HG02840 (cell line): ENCODE measurements around the gene GABRG1.

Experiments used
- ATAC-seq: cut with Tn5 transposase; IDR thresholded peaks from one replicate; pipeline ENCODE4 v1.9.1; 2021; ENCODE audit warnings: mild to moderate bottlenecking, moderate library complexity, moderate number of reproducible peaks; ENCODE audit not compliant: unreplicated experiment, low FRiP score

GABRG1 gene

DNA sequence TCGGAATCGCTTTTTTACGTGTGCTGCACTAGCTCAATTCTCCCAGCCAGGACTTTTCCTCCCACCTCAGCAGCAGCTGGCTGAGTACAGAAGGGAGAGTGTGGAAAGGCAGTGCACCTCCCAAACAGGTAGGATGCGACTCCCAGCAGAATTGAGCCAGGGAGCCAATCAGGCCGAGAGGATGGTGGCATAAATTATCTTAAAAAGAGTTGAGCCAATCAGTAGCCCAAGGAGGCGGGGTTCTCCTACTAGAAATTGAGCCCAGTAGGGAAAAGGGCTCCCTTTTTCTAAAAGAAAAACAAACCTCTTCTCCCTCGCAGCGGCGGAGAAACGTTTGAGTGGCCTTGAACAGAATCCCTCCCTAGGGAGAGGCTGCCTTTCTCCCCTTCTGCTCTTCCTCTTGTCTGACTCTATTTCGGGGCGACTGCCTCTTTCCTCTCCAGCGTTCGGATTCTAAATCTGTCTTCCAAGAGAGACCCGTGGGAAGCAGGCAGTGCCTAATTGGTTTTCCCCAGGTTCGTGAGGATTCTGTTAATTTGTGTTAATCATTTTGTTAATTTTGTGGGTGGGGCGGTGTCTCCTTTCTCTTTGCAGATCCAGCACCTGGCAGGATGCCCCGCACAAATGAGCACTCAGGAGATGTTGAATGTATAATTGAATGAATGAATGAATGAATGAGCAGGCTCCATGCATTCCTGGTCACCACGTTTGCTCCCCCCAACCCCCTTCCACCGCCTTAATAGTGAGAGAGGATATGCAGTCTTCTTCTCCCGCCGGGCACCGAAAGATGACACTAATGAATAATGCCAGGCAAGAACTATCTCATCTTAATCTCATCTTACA, at the start of gene GABRG1:
Gene GABRG1 (minus strand): TSS at position 142 of the 843 bp plus-strand sequence. CDS start 141 bp downstream, at position 1.
- ATAC-seq, result no peak

DNA sequence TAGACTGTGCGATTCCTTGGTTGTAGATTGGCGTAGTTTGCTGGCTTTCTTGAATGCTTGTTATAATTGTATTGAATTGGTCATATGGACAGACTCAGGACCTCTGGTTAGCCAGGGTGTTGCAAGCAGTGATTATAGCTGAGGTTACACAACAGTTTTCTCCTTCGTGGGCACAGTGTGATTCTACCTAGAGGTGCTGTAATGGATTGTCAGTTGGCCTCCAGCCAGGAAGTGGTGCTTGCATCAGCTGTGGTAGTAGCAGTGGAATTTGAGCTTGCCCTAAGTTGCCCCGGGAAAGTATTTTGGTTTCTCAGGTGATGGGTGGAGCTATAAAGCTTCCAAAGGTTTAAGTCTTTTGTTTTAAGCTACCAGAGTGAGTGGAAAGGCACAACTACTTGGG, 23.1 kb upstream of the GABRG1 start:
- ATAC-seq, result no peak

DNA sequence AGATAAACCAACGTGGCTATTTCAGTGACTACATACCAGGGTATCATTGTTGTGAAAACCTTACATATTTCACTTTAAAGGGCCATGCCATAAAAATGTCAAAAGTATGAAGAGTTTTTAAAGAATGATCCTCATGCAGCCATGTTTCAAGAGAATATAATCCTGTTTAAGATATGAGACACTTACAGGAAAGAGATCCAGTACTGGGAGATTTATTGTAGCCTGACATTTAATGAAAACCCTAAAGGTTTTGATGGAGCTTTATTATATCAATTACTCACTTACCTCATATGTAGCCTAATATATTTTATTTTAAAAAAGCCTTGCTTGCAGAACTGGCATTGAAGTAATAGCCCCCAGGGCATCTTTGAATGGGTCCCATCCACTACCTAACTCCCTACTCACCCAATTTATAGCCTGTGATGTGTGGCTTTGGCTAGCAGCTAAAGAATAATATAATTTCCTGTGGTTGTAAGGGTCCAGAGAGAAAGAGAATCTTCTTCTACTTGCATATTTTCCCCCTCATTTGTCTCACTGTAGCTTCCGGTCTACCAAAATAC, 7.7 kb upstream of the GABRG1 start:
- no peak for ATAC-seq

DNA sequence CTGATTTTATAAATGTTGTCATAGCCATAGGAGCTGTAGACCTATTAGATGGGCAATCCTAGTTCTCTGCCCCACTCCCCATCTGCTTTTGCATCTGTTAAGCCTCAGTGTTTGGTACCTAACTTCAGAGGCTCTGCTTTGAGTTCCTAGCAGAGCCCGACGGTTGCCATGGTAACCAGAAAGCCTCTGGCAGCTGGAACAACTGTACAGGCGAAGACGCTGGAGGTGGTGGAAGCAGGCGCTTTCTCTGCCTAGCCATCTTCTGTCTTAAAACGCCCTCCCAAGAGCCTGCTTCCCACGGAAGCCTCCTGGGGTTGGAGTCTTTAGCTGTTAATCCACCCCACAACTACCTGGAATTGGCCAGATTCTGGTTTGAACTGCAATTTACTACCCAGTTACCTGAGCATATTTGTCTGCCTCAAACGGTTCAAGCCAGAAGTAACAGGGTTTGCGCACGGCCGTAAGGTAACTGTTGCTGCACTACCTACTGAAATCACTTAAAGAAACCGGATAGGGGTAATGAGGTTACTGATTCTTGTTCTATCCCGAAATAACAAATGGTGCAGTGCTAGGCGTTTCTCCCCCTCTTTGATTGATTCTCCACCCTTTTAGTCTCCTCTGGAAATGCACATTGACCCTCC, 1.0 kb upstream of the GABRG1 start:
- no peak for ATAC-seq

DNA sequence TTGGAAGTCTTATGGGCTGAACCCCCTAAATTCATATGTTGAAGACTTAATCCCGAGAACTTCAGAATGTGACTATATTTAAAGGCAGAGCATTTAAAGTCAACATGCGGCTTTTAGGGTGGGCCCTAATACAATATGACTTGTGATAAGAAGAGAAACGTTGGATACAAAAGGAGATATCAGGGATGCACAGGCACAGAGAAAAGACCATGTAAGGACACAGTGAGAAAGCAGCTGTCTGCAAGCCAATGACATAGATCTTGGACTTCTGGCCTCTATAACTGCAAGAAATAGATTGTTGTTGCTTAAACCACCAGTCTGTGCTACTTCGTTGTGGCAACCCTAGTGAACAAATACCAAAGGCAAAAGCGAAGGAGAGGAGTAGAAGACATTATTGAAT, 42.2 kb downstream of the GABRG1 start:
- no peak for ATAC-seq

DNA sequence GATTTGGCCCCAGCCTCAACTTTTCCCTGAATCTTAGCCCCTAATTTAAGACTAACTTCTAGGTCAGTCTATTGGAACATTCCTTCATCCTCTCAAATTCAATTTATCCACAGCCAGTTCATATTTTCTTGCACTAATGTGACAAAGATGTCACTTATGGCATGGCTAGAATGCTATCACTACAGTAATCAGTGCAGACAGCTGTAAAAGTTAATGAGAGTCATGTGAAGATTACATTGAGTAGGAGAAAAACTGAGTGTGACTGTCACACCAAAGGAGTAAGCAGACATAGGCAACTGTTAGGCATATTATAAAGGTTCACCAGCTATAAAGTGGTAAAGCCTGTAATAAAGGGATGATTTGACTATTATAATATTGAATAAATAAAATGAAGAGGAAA, 42.6 kb downstream of the GABRG1 start:
- no peak for ATAC-seq

DNA sequence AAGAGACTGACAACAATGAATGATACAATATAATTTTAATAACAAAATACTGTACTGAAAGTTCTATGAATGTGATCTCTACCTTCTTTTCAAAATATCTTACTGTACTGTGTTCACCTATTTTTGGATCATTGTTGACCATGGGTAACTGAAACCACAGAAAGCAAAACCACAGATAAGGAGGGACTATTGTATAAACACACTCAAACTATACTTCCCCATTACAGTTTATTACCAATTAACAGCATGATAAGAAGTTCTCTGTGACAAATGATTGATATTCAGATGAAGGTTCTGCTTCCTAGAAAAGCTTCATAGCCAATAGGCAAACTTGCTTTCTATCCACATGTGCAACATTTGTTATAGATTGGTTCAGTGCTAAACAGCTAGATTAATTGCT, 50.1 kb downstream of the GABRG1 start:
- no peak for ATAC-seq

DNA sequence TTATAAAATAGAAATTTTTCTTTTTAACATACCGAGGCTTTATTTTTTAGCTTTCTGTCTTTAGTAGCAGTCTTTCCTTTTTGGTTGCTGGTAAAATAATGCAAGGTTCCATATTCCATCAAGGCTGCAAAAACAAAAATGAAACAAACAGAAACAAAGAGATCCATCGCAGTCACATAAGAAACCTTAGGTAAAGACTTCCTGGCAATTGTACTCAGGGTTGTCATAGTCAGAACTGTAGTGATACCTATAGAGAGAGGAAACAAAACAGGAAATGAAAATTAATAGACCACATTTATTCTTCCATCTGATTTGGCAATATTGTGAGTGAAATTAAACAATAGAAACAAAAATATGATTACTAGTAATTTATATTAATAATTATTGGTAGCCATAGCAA, 72.5 kb downstream of the GABRG1 start:
- no peak for ATAC-seq

DNA sequence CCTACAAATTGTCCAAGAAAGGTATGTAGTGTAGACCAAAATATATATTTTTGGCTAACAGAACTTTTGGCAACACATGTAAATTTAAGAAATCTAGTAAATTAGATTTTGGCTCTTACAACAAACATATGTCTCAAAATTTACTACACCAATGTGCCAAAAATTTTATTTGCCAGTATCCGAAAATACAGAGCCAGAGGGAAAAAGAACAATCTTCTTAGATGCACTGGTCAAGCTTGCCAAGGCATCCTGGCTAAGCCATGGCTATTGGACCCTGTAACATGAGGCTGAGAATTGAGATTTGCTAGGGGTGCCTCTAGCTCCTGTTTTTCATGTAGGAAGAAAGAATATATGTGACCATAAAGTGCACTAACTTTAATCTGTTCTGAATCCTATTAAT, 91.8 kb downstream of the GABRG1 start:
- ATAC-seq, result no peak

DNA sequence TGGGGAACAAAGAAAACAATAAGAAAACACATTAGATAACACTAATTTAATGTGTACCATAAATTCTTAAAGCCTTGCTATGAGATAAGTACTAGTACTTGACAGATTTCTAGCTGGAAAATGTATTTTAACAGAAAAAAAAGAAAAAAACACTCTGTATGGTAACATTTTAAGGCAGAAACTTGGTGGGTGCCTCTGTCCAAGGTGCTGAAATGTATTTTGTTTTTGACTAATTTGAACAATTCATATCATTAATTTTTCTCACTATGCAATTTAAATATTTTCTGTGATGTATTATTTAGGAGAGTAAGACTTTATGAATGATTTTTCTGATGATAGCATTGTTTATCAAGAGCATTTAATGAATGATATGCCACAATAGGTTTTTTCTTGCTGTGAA, 107.5 kb downstream of the GABRG1 start:
- no peak for ATAC-seq

DNA sequence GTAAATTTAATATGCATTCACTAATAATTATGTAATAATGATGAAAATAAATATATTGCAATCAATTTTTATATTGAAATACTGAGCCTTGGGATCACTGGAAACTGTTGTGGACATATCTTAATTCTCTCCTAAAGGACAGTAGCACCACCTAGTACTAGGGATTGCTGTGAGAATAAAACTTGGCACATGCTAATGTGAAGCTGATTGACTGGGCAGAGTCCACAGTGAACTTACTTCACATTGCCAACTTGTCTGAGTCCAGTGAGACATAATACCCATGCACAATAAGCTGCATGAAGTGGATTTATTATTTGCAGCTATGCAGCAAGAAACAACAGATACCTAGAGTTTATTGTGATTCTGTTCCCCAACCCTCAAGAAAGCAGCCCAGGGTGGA, 131.1 kb downstream of the GABRG1 start:
- ATAC-seq, result no peak

DNA sequence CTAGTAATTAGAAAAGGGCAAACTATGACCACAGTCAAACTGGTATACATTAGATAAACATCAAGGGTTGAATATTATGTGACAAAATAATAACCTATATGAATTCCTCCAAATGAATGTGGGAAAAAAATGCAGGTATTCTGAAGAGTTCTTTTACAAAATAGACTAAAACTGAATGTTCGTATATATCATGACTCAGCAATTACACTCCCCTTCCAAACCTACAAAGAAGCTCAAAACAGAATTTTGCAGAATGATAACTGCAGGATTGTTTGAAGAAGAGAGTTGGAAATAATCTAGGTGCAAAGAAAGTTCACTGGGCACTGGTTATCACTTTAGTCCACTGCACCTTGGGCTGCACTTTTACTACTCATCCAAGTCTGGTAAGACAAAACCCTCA, 134.1 kb downstream of the GABRG1 start:
- no peak for ATAC-seq

DNA sequence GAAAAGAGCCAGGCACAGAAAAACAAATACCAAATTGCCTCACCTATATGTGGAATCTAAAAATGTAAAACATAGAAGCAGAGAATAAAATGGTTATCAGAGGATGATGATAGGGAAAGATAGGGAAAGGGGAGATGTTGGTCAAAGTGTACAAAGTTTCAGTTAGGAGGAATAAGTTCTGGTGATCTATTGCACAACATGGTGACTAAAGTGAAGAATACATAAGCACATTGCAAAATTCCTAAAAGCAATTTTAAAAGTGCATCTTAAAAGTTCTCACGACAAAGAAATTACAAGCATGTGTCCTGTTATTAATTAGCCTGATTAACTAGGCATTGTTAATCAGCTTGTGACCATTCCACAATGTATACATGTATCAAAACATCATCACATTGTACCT, 136.0 kb downstream of the GABRG1 start:
- ATAC-seq, result no peak
